GM18517 (cell line): ENCODE data around the gene POLA2.
"Not testable (repeated sequence)": the region's sequence is repeated elsewhere in the genome, so short reads cannot be mapped to it uniquely, and the experiment has no call there.

Experiments used
- ATAC-seq: cut with Tn5 transposase; IDR thresholded peaks from one replicate; pipeline ENCODE4 v1.9.1; 2021; ENCODE audit warnings: mild to moderate bottlenecking, moderate library complexity; ENCODE audit not compliant: unreplicated experiment

POLA2 gene

DNA sequence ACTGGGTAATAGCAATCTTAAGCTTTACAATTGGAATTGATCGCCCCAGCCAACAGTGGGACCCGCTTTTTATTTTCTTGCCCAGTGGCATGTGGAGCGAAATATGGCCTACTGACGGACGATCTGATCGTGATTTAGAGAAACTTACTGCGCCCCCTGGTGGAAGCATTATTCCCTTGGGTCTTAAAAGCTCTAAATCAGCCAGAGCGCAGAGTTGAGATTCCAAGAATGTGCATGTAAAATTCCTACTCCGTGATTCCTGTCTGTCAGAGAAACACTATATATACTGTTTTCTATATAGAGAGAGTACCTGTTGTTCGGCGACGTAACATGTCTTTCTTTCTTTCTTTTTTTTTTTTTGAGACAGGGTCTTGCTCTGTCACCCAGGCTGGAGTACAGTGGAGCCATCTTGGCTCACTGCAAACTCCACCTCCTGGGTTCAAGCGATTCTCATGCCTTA, 68.2 kb downstream of the POLA2 start:
- ATAC-seq: no peak

- ATAC-seq: no peak
Measured at GRCh38 chr11:65330544-65330943, 68.8 kb downstream of the POLA2 start.

DNA sequence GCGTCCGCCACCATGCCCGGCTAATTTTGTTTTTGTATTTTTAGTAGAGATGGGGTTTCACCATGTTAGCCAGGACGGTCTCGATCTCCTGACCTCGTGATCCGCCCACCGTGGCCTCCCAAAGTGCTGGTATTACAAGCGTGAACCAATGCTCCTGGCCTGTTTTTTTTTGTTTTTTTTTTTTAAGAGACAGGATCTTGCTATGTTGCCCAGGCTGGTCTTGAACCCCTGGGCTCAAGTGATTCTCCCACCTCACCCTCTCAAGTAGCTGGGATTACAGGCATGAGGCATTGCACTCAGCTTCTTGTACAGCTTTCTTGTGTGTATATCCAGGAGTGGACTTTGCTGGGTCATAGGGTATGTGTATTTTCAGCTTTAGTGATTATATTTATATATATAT, 70.8 kb downstream of the POLA2 start:
- not testable (repeated sequence) for ATAC-seq

- ATAC-seq: no peak
Measured at GRCh38 chr11:65334696-65335295, 73.0 kb downstream of the POLA2 start.

DNA sequence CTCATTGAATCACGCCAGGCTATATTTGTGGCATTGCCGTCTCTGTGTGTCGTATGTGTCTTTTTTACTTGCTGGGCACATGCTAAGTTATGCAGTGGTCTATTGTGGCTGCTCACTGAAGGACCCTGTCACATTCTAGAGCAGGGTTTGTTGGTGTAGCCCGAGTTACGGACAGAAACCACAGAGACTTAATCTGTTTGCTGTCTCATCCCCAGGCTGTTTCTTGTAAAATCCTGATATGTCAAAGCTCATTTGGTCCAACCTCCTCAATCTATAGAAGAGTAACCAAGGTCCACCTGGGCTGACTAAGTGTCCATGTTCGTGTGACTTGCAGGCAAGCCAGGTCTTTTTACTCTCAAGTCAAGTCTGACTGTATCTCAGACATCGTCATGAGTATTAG, 76.9 kb downstream of the POLA2 start:
- ATAC-seq: no peak

DNA sequence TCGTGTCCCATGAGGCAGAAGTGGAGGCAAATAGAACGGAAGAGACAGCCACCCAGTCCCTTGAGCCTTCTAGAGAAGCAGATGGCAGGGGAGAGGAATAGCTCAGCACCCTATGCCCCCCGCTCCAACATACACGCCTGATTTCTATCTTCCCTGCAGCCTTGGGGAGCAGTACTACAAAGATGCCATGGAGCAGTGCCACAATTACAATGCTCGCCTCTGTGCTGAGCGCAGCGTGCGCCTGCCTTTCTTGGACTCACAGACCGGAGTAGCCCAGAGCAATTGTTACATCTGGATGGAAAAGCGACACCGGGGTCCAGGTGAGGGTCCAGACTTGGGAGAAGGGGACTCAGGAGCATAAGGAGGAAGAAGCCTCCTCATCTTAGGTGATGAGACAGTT, 78.5 kb downstream of the POLA2 start:
- ATAC-seq: no peak

GRCh38 chr11:65341856-65342255, 80.1 kb downstream of the POLA2 start:
- no peak for ATAC-seq
